ENCODE data around the gene PIRT.
"Not testable (repeated sequence)": the region's sequence is repeated elsewhere in the genome, so short reads cannot be mapped to it uniquely, and the experiment has no call there.

GRCh38 chr17:10846636-10847035 lies 8.7 kb upstream of the PIRT start:
- not testable (repeated sequence) for TF ChIP-seq CTCF, POLR2A, EP300 (IDR thresholded peaks at IDR 0.05)
